RWPE1 (cell line): ENCODE results near the gene FAM89B.

Source experiments
- CTCF ChIA-PET: fragments of 350-600 bp; sonication (Branson Sonifier 250); formaldehyde crosslinking; extraction: SDS; loops from one replicate; lab custom pipeline; 2021; lab: Yijun Ruan, JAX
- POLR2A ChIA-PET: fragments of 400-600 bp; formaldehyde crosslinking; extraction: SDS; loops from one replicate; lab custom pipeline; 2020; ENCODE audit warnings: antibody characterized with exemption; ENCODE audit not compliant: low non-redundant PET; lab: Yijun Ruan, JAX
- DNase-seq: peaks from one replicate; pipeline ENCODE4 v3.0.0; 2012; ENCODE audit warnings: low spot score
- H3K27ac ChIP-seq: fragments of 450-650 bp; 2 replicates; pipeline ENCODE4 v1.5.1; 2017
- TF ChIP-seq, protein P1 (sequence below): fragments of 450-650 bp; conservative IDR thresholded peaks from 2 replicates; pipeline ENCODE4 v1.5.1; 2017; ENCODE audit warnings: low read depth, mild to moderate bottlenecking

FAM89B gene

DNA sequence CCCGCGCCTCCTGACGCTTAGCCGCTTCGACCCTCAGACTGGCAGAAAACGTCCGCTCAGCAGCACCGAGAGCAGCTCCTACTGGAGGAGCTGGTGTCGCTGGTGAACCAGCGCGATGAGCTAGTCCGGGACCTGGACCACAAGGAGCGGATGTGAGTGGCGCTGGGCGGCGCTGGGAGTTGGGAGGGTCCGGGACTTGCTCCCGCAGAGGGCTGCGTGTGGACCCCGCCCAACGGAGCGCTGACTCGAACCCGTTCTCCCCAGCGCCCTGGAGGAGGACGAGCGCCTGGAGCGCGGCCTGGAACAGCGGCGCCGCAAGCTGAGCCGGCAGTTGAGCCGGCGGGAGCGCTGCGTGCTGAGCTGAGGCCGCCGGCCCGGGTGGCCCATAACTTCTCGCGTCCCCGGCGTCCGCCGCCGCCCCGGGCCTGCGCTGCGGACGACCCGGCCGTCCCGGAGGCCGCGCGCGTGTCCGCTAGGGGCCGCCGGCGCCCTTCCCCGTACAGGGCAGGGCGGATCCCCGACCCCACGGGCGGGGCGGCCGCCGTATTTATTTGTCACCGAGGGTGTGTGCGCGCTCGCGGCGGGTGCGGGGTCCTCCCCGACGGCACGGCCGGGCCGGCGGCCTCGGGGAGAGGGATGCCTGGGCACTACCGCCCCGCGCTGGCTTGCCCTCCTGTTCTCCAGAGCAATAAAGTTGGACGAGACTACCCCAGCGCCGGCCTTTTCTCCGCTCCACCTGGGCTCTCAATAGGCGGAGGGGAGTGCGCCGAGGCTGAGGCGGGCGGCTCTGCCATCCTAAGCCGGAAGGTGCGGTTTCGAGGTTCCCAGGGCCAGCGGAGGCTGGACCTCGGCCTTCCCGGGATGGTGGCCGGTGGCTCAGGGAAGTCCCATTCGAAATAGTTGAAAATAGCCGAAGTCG, 19.9 kb downstream of the FAM89B start:
- ChIA-PET POLR2A (no interaction called here), CTCF (interaction anchor here (0.6 to 2.5 kb wide), 5 partner anchors 11 to 198 kb away, joined by 3 to 16 read pairs (median 11); no protein-coding TSS in a partner anchor)
- TF ChIP-seq, protein P1, sequence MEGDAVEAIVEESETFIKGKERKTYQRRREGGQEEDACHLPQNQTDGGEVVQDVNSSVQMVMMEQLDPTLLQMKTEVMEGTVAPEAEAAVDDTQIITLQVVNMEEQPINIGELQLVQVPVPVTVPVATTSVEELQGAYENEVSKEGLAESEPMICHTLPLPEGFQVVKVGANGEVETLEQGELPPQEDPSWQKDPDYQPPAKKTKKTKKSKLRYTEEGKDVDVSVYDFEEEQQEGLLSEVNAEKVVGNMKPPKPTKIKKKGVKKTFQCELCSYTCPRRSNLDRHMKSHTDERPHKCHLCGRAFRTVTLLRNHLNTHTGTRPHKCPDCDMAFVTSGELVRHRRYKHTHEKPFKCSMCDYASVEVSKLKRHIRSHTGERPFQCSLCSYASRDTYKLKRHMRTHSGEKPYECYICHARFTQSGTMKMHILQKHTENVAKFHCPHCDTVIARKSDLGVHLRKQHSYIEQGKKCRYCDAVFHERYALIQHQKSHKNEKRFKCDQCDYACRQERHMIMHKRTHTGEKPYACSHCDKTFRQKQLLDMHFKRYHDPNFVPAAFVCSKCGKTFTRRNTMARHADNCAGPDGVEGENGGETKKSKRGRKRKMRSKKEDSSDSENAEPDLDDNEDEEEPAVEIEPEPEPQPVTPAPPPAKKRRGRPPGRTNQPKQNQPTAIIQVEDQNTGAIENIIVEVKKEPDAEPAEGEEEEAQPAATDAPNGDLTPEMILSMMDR = no peak
- H3K27ac ChIP-seq = peak overlapping the region; percentile 67
- no peak for DNase-seq

DNA sequence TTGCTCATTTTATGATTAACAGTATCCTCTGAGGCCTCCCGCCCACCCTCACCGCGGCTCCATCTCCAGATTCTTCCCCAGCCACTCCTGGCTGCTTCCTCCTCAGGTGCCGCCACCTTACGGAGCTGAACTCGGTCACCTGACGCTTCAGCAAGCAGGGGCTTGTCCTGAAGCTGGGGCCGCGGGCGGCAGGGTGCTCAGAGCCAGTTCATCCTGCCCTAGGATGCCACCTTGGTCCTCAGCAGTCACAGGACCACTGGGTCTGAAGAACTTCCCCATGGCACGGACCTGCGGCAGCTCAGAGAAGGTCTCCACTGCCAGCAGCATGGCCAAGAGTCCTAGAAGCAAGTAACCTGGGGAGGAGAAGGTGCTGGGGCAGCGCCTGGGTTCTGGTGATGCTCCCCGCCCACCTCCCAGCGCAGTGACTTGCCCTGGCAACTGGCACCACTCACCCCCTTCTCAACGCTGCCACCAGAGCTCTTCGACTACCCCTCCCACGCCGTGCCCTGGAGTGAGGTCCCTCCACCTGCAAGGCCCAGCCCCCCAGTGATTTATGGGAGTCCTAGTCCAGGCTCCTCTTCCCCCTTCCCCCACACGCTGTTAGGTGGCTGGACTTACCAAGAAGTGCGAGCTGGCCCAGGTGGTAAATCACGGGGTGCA, 20.6 kb downstream of the FAM89B start:
- TF ChIP-seq, protein P1 = no peak
- ChIA-PET POLR2A (no interaction called here), CTCF (interaction anchor here (0.5 to 2.5 kb wide), 12 partner anchors 10 to 197 kb away, joined by 3 to 16 read pairs (median 6); partner anchors contain the start of gene EHBP1L1)
- peak overlapping the region; percentile 67 for H3K27ac ChIP-seq
- no peak for DNase-seq

DNA sequence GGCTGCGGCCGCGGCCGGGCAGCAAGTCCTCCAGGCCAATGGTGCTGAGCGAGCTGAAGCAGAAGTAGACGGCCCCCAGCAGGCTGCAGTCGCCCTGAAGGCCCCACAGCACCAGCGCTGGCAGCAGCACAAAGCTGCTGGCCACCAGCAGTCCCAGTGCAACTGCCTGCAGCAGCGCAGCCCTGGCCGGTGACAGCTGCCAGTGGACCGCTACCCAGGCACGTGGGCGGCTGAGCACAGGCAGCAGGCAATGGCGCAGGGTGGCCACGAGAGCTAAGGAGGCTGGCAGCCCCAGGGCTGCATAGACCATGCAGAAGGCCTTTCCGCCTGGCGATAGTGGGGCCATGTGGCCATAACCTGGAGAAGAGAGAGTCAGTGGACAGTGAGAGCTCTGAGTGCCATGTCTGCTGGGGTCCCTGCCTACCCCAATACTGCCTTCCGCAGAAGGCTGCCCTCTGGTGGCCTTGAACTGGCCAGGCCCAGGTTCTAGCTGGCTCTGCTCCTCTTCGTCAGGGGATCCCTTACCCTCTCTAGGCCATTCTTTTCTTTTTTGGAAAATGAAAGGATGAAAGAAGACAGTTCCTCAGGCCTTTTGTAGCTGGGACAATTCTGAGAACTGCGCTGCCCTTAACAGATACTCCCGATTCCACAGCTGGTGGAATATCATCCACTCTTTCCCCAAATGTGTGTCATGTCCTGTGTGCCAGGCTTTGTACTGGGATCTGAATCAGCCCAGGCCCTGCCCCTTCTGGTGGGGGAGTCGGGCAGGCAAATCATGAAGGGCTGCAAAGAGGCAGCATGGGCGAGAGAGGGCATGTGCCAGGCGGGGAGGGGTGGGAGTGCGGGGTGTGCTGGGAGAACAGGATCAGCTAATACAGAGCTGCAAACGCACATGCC, 21.4 kb downstream of the FAM89B start:
- TF ChIP-seq, protein P1 = peak; percentile 69
- POLR2A ChIA-PET = interaction anchor here (0.7 kb wide), 1 partner anchor 19 kb away, joined by 3 read pairs; no protein-coding TSS in a partner anchor
- H3K27ac ChIP-seq = peak overlapping the region; percentile 67
- DNase-seq = no peak
- CTCF ChIA-PET = interaction anchor here (0.5 to 2.5 kb wide), 14 partner anchors 9 to 131 kb away, joined by 3 to 16 read pairs (median 6); partner anchors contain the start of gene EHBP1L1

- CTCF ChIA-PET = interaction anchor here (0.5 to 2.4 kb wide), 2 partner anchors 12 to 108 kb away, joined by 4 to 9 read pairs; no protein-coding TSS in a partner anchor
- TF ChIP-seq, protein P1 = no peak
- DNase-seq = no peak
- H3K27ac ChIP-seq = peak overlapping the region; percentile 67
- POLR2A ChIA-PET = no interaction called here
Observed at GRCh38 chr11:65595131-65595530, 22.8 kb downstream of the FAM89B start.

DNA sequence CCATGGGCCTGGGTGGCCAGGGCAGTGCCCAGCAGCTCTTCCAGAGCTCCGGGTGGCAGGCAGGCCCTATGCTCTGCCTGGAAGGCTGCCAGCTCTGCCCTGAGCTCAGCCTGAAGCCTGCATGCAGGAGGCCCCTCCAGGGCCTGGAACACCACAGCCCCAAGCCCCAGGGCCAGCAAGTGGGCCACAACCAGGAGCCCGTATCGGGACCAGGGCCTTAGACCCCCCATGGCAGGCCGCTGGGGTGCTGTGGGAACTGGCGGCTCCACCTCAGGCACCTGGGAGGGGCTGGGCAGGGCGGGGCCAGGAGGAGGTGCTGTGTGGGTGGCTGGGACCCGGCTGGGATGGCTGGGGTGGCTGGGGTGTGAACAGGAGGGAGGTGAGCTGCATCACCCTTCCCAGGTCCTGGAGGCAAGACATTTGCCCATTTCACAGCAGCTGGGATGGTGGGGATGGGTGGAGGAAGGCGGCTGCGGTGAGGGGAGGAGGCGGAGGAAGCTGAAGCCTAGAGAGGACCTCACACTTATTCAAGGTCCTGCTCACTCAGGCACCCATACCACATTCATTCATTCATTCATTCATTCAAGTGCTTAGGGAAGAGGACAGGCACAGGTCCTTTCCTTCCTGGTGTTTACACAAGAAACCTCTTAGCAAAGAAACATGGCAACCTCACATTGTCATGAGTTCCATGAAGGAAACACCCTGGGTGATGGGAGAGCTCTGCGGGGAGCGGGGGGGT, 23.4 kb downstream of the FAM89B start, which contains the start of gene KCNK7:
Gene KCNK7 (minus strand): TSS at position 258 of the 739 bp plus-strand sequence. CDS start 28 bp downstream, at position 230.
- ChIA-PET POLR2A (interaction anchor here (0.9 kb wide), 1 partner anchor 9 kb away, joined by 3 read pairs; no protein-coding TSS in a partner anchor), CTCF (interaction anchor here (0.5 kb wide), 1 partner anchor 109 kb away, joined by 4 read pairs; no protein-coding TSS in a partner anchor)
- TF ChIP-seq, protein P1 = no peak

More for the DNA sequence above, 23.4 kb downstream of the FAM89B start, which contains the start of gene KCNK7:
- DNase-seq = no peak
- peak within 1 kb of the TSS; percentile 67 for H3K27ac ChIP-seq
